Lower leg skin (tissue), 4 donors: ENCODE results near the gene SEPTIN12. TPM values are rescaled to one million over a fixed set of nuclear protein-coding genes. Genes with fewer than 3 reads are reported as not detected.

Source experiments
- DNase-seq, 2 donors: peaks; one replicate each; pipeline ENCODE4 v3.0.0-alpha.2; 2019; ENCODE audit warnings: low spot score in 2 of 2
- H3K4me3 ChIP-seq: fragments of 200-600 bp; sonication (generic); 2 replicates; pipeline ENCODE4 v1.5.1; 2017; ENCODE audit warnings: mild to moderate bottlenecking, low read depth; ENCODE audit not compliant: poor library complexity, severe bottlenecking
- CTCF ChIP-seq, 3 donors: fragments of 450-650 bp; IDR thresholded peaks; one replicate each; pipeline ENCODE4 v1.5.1; 2016; ENCODE audit warnings: antibody characterized with exemption in 3 of 3, mild to moderate bottlenecking in 3 of 3, moderate library complexity in 2 of 3
- POLR2A ChIP-seq, 2 donors: fragments of 450-650 bp; IDR thresholded peaks; one replicate each; pipeline ENCODE4 v1.6.1; 2016 to 2017; ENCODE audit warnings: antibody characterized with exemption in 2 of 2, mild to moderate bottlenecking in 1 of 2, moderate library complexity in 1 of 2
- WGBS, 2 donors: methylation state at CpG; one replicate each; pipeline ENCODE4 v1.1.5; 2018; 5-methylcytosine and 5-hydroxymethylcytosine counted together
- intact Hi-C: fragments of 100-400 bp; cut with DNase I; formaldehyde crosslinking; loops from one replicate; pipeline ENCODE4 v1.15.0; 2023; ENCODE audit warnings: low total_unique reads
- total RNA-seq, 4 donors: library from RNA; depleted of rRNA; stranded (reverse); fragments of >200 nt; gene quantifications; one replicate each; pipeline ENCODE4 v1.1.0, GENCODE V29; 2016

SEPTIN12 gene
- total RNA-seq, 4 donors from 2014 or later, result not detected

- 94 to 96% methylated on average over 35 to 38 of the region's 44 CpGs for WGBS, 2 donors
- intact Hi-C loops, result no loop called here
- DNase-seq, result no peak
- no peak for TF ChIP-seq CTCF (IDR thresholded peaks at IDR 0.05)
- no peak for TF ChIP-seq POLR2A (IDR thresholded peaks at IDR 0.05)
- H3K4me3 ChIP-seq, result no peak overlapping the region
Measured at GRCh38 chr16:4752351-4753100, 35.6 kb downstream of the SEPTIN12 start.

- intact Hi-C loops, result no loop called here
- WGBS, 2 donors, result 78 to 83% methylated on average over 8 of the region's 8 CpGs
- H3K4me3 ChIP-seq, result no peak overlapping the region
- TF ChIP-seq CTCF (IDR thresholded peaks at IDR 0.05) (no peak), POLR2A (IDR thresholded peaks at IDR 0.05) (no peak)
- no peak for DNase-seq
Measured at GRCh38 chr16:4750896-4751295, 37.2 kb downstream of the SEPTIN12 start.

GRCh38 chr16:4749700-4750257 is 38.4 kb downstream of the SEPTIN12 start:
- intact Hi-C loops, result no loop called here
- 89% methylated on average over 4 to 10 of the region's 10 CpGs for WGBS, 2 donors
- DNase-seq, result no peak
- no peak for TF ChIP-seq POLR2A (IDR thresholded peaks at IDR 0.05)
- no peak for TF ChIP-seq CTCF (IDR thresholded peaks at IDR 0.05)
- H3K4me3 ChIP-seq, result no peak overlapping the region

- intact Hi-C loops, result no loop called here
- no peak for TF ChIP-seq CTCF (IDR thresholded peaks at IDR 0.05)
- no peak for TF ChIP-seq POLR2A (IDR thresholded peaks at IDR 0.05)
- no peak overlapping the region for H3K4me3 ChIP-seq
- no peak for DNase-seq
- WGBS, 2 donors, result 86 to 89% methylated on average over 12 to 16 of the region's 16 CpGs
Measured at GRCh38 chr16:4748682-4749411, 39.3 kb downstream of the SEPTIN12 start.

- intact Hi-C loops, result no loop called here
- no peak overlapping the region for H3K4me3 ChIP-seq
- no peak for TF ChIP-seq CTCF (IDR thresholded peaks at IDR 0.05)
- no peak for DNase-seq
- 69 to 71% methylated on average over 14 of the region's 14 CpGs for WGBS, 2 donors
Measured at GRCh38 chr16:4747906-4748681, 40.1 kb downstream of the SEPTIN12 start.
